ENCODE results near the gene TMTC1.

DNA sequence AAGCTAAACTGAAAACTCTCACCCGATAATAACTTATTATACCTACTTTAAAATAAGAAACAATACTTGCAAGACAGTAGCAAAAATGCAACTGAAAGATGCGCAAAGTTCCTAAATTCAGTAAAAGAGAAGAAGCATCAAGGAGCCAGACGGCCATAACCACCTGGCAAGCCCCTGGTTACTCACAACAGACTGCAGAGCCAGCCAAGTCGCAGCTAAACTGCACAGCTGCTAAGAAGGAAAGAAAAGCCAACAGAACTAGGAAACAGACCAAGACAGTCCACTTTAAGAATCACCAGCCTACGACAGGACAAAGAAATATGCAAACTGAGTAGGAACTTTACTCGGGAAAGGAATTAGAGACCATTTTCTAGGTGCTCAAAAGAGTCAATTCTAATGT, 127.9 kb downstream of the TMTC1 start:
- TF ChIP-seq, protein P1, sequence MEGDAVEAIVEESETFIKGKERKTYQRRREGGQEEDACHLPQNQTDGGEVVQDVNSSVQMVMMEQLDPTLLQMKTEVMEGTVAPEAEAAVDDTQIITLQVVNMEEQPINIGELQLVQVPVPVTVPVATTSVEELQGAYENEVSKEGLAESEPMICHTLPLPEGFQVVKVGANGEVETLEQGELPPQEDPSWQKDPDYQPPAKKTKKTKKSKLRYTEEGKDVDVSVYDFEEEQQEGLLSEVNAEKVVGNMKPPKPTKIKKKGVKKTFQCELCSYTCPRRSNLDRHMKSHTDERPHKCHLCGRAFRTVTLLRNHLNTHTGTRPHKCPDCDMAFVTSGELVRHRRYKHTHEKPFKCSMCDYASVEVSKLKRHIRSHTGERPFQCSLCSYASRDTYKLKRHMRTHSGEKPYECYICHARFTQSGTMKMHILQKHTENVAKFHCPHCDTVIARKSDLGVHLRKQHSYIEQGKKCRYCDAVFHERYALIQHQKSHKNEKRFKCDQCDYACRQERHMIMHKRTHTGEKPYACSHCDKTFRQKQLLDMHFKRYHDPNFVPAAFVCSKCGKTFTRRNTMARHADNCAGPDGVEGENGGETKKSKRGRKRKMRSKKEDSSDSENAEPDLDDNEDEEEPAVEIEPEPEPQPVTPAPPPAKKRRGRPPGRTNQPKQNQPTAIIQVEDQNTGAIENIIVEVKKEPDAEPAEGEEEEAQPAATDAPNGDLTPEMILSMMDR (IDR thresholded peaks at IDR 0.05) = no peak
- no peak for TF ChIP-seq POLR2A (IDR thresholded peaks at IDR 0.05)
